Chondrocyte (in vitro differentiated cells): Measurements from ENCODE around the gene STRA8. TPM values are rescaled to one million over a fixed set of nuclear protein-coding genes. Genes with fewer than 3 reads are reported as not detected.

Source experiments
- DNase-seq: peaks from one replicate; pipeline ENCODE4 v3.0.0; 2021; ENCODE audit warnings: mixed read lengths, low spot score
- H3K27ac Mint-ChIP-seq: one replicate; pipeline ENCODE4 v1.8.0; 2021; ENCODE audit warnings: mild to moderate bottlenecking, moderate library complexity, mixed read lengths; ENCODE audit not compliant: unreplicated experiment
- H3K27me3 Mint-ChIP-seq: 2 replicates; pipeline ENCODE4 v1.8.0; 2021; ENCODE audit warnings: low read depth, mixed read lengths
- H3K36me3 Mint-ChIP-seq: 2 replicates; pipeline ENCODE4 v1.8.0; 2021; ENCODE audit warnings: low read depth, mixed read lengths
- H3K4me1 Mint-ChIP-seq: 2 replicates; pipeline ENCODE4 v1.8.0; 2021; ENCODE audit warnings: low read depth, mild to moderate bottlenecking, mixed read lengths
- H3K4me3 Mint-ChIP-seq: one replicate; pipeline ENCODE4 v1.8.0; 2021; ENCODE audit warnings: mild to moderate bottlenecking, moderate library complexity, mixed read lengths; ENCODE audit not compliant: unreplicated experiment
- H3K9me3 Mint-ChIP-seq: 2 replicates; pipeline ENCODE4 v1.8.0; 2021; ENCODE audit warnings: low read depth, mixed read lengths
- CTCF ChIP-seq: fragments of 200-600 bp; sonication (generic); IDR thresholded peaks from 2 replicates; pipeline ENCODE4 v1.5.0; 2021; ENCODE audit warnings: antibody characterized with exemption, mild to moderate bottlenecking, moderate library complexity
- total RNA-seq: library from RNA; stranded (reverse); gene quantifications from 3 replicates; pipeline ENCODE4 v1.2.1, GENCODE V29; 2021

Gene STRA8
- total RNA-seq, 1 donor from 2014 or later: not detected

- Mint-ChIP-seq H3K9me3 (no peaks in the 10 kb centered on the region), H3K36me3 (no peaks in the 10 kb centered on the region), H3K27ac (no peak overlapping the region), H3K4me3 (no peak overlapping the region), H3K27me3 (no peaks in the 10 kb centered on the region), H3K4me1 (peaks cover 15% of the 10 kb centered on the region)
- TF ChIP-seq CTCF: no peak
- no peak for DNase-seq
Observed at GRCh38 chr7:135215180-135215579, 18.5 kb upstream of the STRA8 start.

GRCh38 chr7:135215698-135216097 is 17.9 kb upstream of the STRA8 start:
- Mint-ChIP-seq H3K4me1 (peaks cover 10% of the 10 kb centered on the region), H3K27me3 (no peaks in the 10 kb centered on the region), H3K27ac (no peak overlapping the region), H3K9me3 (no peaks in the 10 kb centered on the region), H3K4me3 (no peak overlapping the region), H3K36me3 (no peaks in the 10 kb centered on the region)
- no peak for TF ChIP-seq CTCF
- DNase-seq: no peak

GRCh38 chr7:135217645-135218509 is 15.8 kb upstream of the STRA8 start:
- Mint-ChIP-seq H3K4me3 (no peak overlapping the region), H3K27me3 (peaks cover 3% of the 10 kb centered on the region)
- no peak for TF ChIP-seq CTCF

GRCh38 chr7:135224027-135224426 is 9.6 kb upstream of the STRA8 start:
- H3K27me3 Mint-ChIP-seq: peaks cover 3% of the 10 kb centered on the region
- H3K9me3 Mint-ChIP-seq: peaks cover 6% of the 10 kb centered on the region
- peaks cover 10% of the 10 kb centered on the region for H3K4me1 Mint-ChIP-seq
- H3K4me3 Mint-ChIP-seq: no peak overlapping the region
- peak overlapping the region; percentile 9 for H3K27ac Mint-ChIP-seq
- H3K36me3 Mint-ChIP-seq: peaks cover 2% of the 10 kb centered on the region
- TF ChIP-seq CTCF: no peak
- DNase-seq: no peak

More at GRCh38 chr7:135217645-135218509, 15.8 kb upstream of the STRA8 start:
- Mint-ChIP-seq H3K27ac (peak overlapping the region; percentile 53), H3K36me3 (no peaks in the 10 kb centered on the region), H3K9me3 (peaks cover 4% of the 10 kb centered on the region), H3K4me1 (peaks cover 5% of the 10 kb centered on the region)
- DNase-seq: no peak

- Mint-ChIP-seq H3K4me1 (peaks cover 4% of the 10 kb centered on the region), H3K27me3 (no peaks in the 10 kb centered on the region), H3K9me3 (no peaks in the 10 kb centered on the region), H3K4me3 (no peak overlapping the region), H3K27ac (no peak overlapping the region), H3K36me3 (no peaks in the 10 kb centered on the region)
- DNase-seq: no peak
- TF ChIP-seq CTCF: no peak
Observed at GRCh38 chr7:135231686-135232085, 2.0 kb upstream of the STRA8 start.
